Measurements from ENCODE around the gene LDB1. TPM values are rescaled to one million over a fixed set of nuclear protein-coding genes. Genes with fewer than 3 reads are reported as not detected.

Gene LDB1
- total and polyA plus RNA-seq, 2 of the 13 experiments (the other 11 are each of a cell fraction or from before 2014, with no cell fraction given), result 17.2 to 45.5 TPM

DNA sequence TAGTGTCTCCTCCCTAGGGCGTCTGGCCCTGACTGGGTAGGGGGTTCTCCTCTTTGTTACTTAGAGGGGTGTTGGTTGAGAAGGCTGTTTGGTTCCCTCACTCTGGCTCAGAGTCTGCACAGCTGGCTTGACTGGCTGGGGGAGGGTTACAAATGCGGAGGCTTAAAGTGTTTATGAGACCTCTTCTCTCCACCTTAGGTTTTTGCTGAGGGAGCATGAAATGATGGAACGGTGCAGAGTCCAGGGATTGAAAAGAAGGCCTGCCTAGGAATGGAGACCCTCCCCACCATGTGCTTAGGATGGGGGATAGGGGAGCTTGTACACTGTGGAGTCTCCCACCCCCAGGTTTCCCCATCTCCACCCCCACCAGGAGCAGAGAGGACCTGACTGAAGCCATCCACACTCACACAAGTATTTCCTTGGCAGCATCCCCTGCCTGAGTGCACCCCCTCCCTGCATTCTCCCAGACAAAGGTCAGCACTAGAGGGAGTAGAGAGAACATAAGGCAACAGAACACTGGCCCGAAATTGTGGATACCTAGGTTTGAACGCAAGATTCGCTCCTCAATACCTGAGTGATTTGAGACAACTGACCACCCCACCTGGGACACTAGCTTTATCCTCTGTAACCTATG lies 1.7 kb upstream of the LDB1 start:
- Histone ChIP-seq H3K9ac (ENCODE audit: insufficient read depth, low read depth, low read length) (no peak overlapping the region), H3K4me2 (ENCODE audit: low read depth, low read length) (peak overlapping the region; percentile 96), H3K36me3 (replicated peaks in 1 of 2; ENCODE audit: control insufficient read depth in 1 of 2, insufficient read depth in 2 of 2, low read length in 2 of 2) (no peaks in the 10 kb centered on the region), H3K4me3 (replicated peaks in 1 of 3; ENCODE audit: insufficient read depth in 1 of 3, low read depth in 2 of 3, low read length in 3 of 3) (peak overlapping the region in 1 of 3 experiments; percentile 6; a peak in 2 of 6 replicates), H3K9me3 (ENCODE audit: low read length) (no peaks in the 10 kb centered on the region), H2AFZ (ENCODE audit: low read length) (peak overlapping the region; percentile 55), H3K79me2 (ENCODE audit: insufficient read depth, low read length) (no peaks in the 10 kb centered on the region), H3K27me3 (ENCODE audit: control insufficient read depth in 1 of 2, insufficient read depth in 2 of 2, low read length in 2 of 2) (peaks cover 0 to 7% of the 10 kb centered on the region in 2 experiments; a peak in 2 of 5 replicates), H3K4me1 (ENCODE audit: insufficient read depth, low read length) (peaks cover 51% of the 10 kb centered on the region), H3K27ac (ENCODE audit: extremely low read length, insufficient read depth, low read length) (no peak overlapping the region), H4K20me1 (ENCODE audit: insufficient read depth, low read length) (no peaks in the 10 kb centered on the region)
- in situ Hi-C loops (cut with HindIII; ENCODE audit: extremely low pct_ligation_motif_present, low pct_unique_long_range_greater_than_20kb), result no loop called here
- no TSS peak for BruUV-seq (replicated peaks)
- intact Hi-C loops (cut with micrococcal nuclease; ENCODE audit: unreplicated experiment), result no loop called here
- POLR2A ChIA-PET, result interaction anchor here (0.6 to 0.7 kb wide), 2 partner anchors 164 to 595 kb away, joined by 3 read pairs; no protein-coding TSS in a partner anchor
- 23% methylated on average over 5 of the region's 6 CpGs for whole genome bisulfite sequencing (ENCODE audit: low lambda C conversion rate)
- DNase-seq (ENCODE audit: low spot score) (no peak), FAIRE-seq (peak; percentile 88), ATAC-seq (peak; percentile 48)
- CTCF ChIA-PET (ENCODE audit: low intra/inter-chr PET ratio, low total read pairs), result interaction anchor here (1.3 kb wide), 1 partner anchor 10 kb away, joined by 3 read pairs; no protein-coding TSS in a partner anchor
- TF ChIP-seq SAP130 (CRISPR knock-in tag; IDR thresholded peaks at IDR 0.05; ENCODE audit: low read depth) (peak; percentile 43; the same call in 1 of the 2 replicates), MAFF (IDR thresholded peaks at IDR 0.05; ENCODE audit: low read depth, low read length) (0 out of 2 replicates have a peak, but pooled peaks have one; percentile 3), XRCC5 (optimal IDR thresholded peaks at IDR 0.05; ENCODE audit: low read length) (peak; percentile 57), MAFK (conservative IDR thresholded peaks at IDR 0.05 in 1 of 2, IDR thresholded peaks at IDR 0.05 in 1 of 2; ENCODE audit: low read length in 2 of 2) (peak; percentile 3 to 35; a peak in 2 of 4 replicates), ZFX (CRISPR knock-in tag; IDR thresholded peaks at IDR 0.05; ENCODE audit: low read depth) (0 out of 2 replicates have a peak, but pooled peaks have one; percentile 7), MAZ (IDR thresholded peaks at IDR 0.05; ENCODE audit: borderline replicate concordance, low read depth, low read length) (0 out of 2 replicates have a peak, but pooled peaks have one; percentile 25), MAZ (CRISPR knock-in tag; IDR thresholded peaks at IDR 0.05; ENCODE audit: low read depth) (no peak), HOXA5 (CRISPR knock-in tag; IDR thresholded peaks at IDR 0.05) (no peak), NFIC (IDR thresholded peaks at IDR 0.05; ENCODE audit: low read length) (no peak), NR2F6 (IDR thresholded peaks at IDR 0.05) (peak; percentile 62; the same call in 1 of the 2 replicates), NR2F6 (CRISPR knock-in tag; IDR thresholded peaks at IDR 0.05) (peak; percentile 84)
- TF ChIP-seq, protein P1, sequence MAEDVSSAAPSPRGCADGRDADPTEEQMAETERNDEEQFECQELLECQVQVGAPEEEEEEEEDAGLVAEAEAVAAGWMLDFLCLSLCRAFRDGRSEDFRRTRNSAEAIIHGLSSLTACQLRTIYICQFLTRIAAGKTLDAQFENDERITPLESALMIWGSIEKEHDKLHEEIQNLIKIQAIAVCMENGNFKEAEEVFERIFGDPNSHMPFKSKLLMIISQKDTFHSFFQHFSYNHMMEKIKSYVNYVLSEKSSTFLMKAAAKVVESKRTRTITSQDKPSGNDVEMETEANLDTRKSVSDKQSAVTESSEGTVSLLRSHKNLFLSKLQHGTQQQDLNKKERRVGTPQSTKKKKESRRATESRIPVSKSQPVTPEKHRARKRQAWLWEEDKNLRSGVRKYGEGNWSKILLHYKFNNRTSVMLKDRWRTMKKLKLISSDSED (CRISPR knock-in tag; IDR thresholded peaks at IDR 0.05), result no peak
- TF ChIP-seq, protein P2, sequence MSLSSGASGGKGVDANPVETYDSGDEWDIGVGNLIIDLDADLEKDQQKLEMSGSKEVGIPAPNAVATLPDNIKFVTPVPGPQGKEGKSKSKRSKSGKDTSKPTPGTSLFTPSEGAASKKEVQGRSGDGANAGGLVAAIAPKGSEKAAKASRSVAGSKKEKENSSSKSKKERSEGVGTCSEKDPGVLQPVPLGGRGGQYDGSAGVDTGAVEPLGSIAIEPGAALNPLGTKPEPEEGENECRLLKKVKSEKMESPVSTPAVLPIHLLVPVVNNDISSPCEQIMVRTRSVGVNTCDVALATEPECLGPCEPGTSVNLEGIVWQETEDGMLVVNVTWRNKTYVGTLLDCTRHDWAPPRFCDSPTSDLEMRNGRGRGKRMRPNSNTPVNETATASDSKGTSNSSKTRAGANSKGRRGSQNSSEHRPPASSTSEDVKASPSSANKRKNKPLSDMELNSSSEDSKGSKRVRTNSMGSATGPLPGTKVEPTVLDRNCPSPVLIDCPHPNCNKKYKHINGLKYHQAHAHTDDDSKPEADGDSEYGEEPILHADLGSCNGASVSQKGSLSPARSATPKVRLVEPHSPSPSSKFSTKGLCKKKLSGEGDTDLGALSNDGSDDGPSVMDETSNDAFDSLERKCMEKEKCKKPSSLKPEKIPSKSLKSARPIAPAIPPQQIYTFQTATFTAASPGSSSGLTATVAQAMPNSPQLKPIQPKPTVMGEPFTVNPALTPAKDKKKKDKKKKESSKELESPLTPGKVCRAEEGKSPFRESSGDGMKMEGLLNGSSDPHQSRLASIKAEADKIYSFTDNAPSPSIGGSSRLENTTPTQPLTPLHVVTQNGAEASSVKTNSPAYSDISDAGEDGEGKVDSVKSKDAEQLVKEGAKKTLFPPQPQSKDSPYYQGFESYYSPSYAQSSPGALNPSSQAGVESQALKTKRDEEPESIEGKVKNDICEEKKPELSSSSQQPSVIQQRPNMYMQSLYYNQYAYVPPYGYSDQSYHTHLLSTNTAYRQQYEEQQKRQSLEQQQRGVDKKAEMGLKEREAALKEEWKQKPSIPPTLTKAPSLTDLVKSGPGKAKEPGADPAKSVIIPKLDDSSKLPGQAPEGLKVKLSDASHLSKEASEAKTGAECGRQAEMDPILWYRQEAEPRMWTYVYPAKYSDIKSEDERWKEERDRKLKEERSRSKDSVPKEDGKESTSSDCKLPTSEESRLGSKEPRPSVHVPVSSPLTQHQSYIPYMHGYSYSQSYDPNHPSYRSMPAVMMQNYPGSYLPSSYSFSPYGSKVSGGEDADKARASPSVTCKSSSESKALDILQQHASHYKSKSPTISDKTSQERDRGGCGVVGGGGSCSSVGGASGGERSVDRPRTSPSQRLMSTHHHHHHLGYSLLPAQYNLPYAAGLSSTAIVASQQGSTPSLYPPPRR (CRISPR knock-in tag; IDR thresholded peaks at IDR 0.05; ENCODE audit: borderline replicate concordance), result no peak
- TF ChIP-seq, protein P3, sequence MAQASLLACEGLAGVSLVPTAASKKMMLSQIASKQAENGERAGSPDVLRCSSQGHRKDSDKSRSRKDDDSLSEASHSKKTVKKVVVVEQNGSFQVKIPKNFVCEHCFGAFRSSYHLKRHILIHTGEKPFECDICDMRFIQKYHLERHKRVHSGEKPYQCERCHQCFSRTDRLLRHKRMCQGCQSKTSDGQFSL (CRISPR knock-in tag; IDR thresholded peaks at IDR 0.05), result peak; percentile 91
- TF ChIP-seq, protein P4, sequence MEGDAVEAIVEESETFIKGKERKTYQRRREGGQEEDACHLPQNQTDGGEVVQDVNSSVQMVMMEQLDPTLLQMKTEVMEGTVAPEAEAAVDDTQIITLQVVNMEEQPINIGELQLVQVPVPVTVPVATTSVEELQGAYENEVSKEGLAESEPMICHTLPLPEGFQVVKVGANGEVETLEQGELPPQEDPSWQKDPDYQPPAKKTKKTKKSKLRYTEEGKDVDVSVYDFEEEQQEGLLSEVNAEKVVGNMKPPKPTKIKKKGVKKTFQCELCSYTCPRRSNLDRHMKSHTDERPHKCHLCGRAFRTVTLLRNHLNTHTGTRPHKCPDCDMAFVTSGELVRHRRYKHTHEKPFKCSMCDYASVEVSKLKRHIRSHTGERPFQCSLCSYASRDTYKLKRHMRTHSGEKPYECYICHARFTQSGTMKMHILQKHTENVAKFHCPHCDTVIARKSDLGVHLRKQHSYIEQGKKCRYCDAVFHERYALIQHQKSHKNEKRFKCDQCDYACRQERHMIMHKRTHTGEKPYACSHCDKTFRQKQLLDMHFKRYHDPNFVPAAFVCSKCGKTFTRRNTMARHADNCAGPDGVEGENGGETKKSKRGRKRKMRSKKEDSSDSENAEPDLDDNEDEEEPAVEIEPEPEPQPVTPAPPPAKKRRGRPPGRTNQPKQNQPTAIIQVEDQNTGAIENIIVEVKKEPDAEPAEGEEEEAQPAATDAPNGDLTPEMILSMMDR (CRISPR knock-in tag; IDR thresholded peaks at IDR 0.05), result peak; percentile 55
